GM23338 (cell line): Measurements from ENCODE around the gene MRPS21. TPM values are rescaled to one million over a fixed set of nuclear protein-coding genes. Genes with fewer than 3 reads are reported as not detected.

Source experiments
- ATAC-seq: fragments of 200-7000 bp; cut with Tn5 transposase; 3 replicates; pipeline ENCODE4 v1.9.1; 2020
- DNase-seq: peaks from one replicate; pipeline ENCODE4 v3.0.0-alpha.2; 2015; ENCODE audit warnings: low spot score
- H2AFZ ChIP-seq: fragments of 200-600 bp; sonication (generic); 2 replicates; pipeline ENCODE4 v1.8.0; 2016; ENCODE audit warnings: antibody characterized with exemption, mild to moderate bottlenecking, moderate library complexity
- H3F3A ChIP-seq: fragments of 200-600 bp; sonication (generic); replicated peaks from 2 replicates; pipeline ENCODE4 v1.8.0; 2017; ENCODE audit warnings: antibody characterized with exemption, mixed run types, low read depth
- H3K27ac ChIP-seq: fragments of 200-600 bp; sonication (generic); 2 replicates; pipeline ENCODE4 v1.6.1; 2016; ENCODE audit warnings: low read depth
- H3K27me3 ChIP-seq: fragments of 200-600 bp; sonication (generic); 2 replicates; pipeline ENCODE4 v1.8.0; 2016; ENCODE audit warnings: mild to moderate bottlenecking, mixed run types, moderate library complexity; ENCODE audit not compliant: insufficient read depth
- H3K36me3 ChIP-seq: fragments of 200-600 bp; sonication (generic); 2 replicates; pipeline ENCODE4 v1.8.0; 2016; ENCODE audit warnings: mild to moderate bottlenecking; ENCODE audit not compliant: insufficient read depth
- H3K4me1 ChIP-seq: fragments of 200-600 bp; sonication (generic); 2 replicates; pipeline ENCODE4 v1.8.0; 2016; ENCODE audit warnings: mild to moderate bottlenecking, moderate library complexity; ENCODE audit not compliant: insufficient read depth
- H3K4me2 ChIP-seq: fragments of 200-600 bp; sonication (generic); 2 replicates; pipeline ENCODE4 v1.7.1; 2017; ENCODE audit warnings: mixed run types
- H3K4me3 ChIP-seq: fragments of 200-600 bp; sonication (generic); 2 replicates; pipeline ENCODE4 v1.6.1; 2016; ENCODE audit warnings: mixed run types
- H3K79me2 ChIP-seq: fragments of 200-600 bp; sonication (generic); replicated peaks from 2 replicates; pipeline ENCODE4 v1.8.0; 2017; ENCODE audit warnings: mild to moderate bottlenecking; ENCODE audit not compliant: insufficient read depth
- H3K9me2 ChIP-seq: fragments of 200-600 bp; sonication (generic); 2 replicates; pipeline ENCODE4 v1.8.0; 2017; ENCODE audit not compliant: insufficient read depth
- H4K20me1 ChIP-seq: fragments of 200-600 bp; sonication (generic); replicated peaks from 2 replicates; pipeline ENCODE4 v1.8.0; 2017; ENCODE audit warnings: mild to moderate bottlenecking; ENCODE audit not compliant: insufficient read depth
- H3K27ac Mint-ChIP-seq: 2 replicates; pipeline ENCODE4 v1.8.0; 2020; ENCODE audit warnings: inconsistent platforms, mild to moderate bottlenecking, moderate library complexity, mixed read lengths
- H3K27me3 Mint-ChIP-seq: 3 replicates; pipeline ENCODE4 v1.8.0; 2022; ENCODE audit warnings: low read depth, mild to moderate bottlenecking, moderate library complexity, mixed read lengths, inconsistent platforms; ENCODE audit not compliant: insufficient read depth, poor library complexity
- H3K36me3 Mint-ChIP-seq: 3 replicates; pipeline ENCODE4 v1.8.0; 2021; ENCODE audit warnings: low read depth, mild to moderate bottlenecking, inconsistent platforms, moderate library complexity, mixed read lengths
- H3K4me1 Mint-ChIP-seq: 3 replicates; pipeline ENCODE4 v1.8.0; 2020; ENCODE audit warnings: mild to moderate bottlenecking, inconsistent platforms, mixed read lengths
- H3K4me3 Mint-ChIP-seq: 3 replicates; pipeline ENCODE4 v1.8.0; 2021; ENCODE audit warnings: moderate library complexity, mild to moderate bottlenecking, inconsistent platforms, mixed read lengths
- H3K9me3 Mint-ChIP-seq: 3 replicates; pipeline ENCODE4 v1.8.0; 2020; ENCODE audit warnings: moderate library complexity, mild to moderate bottlenecking, inconsistent platforms, mixed read lengths
- CREB1 ChIP-seq: fragments of 250-450 bp; sonication (Bioruptor Pico); IDR thresholded peaks from 2 replicates; pipeline ENCODE4 v1.5.0; 2020; ENCODE audit warnings: low read depth, mild to moderate bottlenecking, moderate library complexity
- ETS1 ChIP-seq: IDR thresholded peaks from 2 replicates; pipeline ENCODE4 v1.6.1; 2016; ENCODE audit warnings: antibody characterized with exemption
- EZH2phosphoT487 ChIP-seq: fragments of 200-600 bp; sonication (generic); IDR thresholded peaks from one replicate; pipeline ENCODE4 v1.8.1; 2018; ENCODE audit warnings: antibody characterized with exemption; ENCODE audit not compliant: unreplicated experiment
- JUNB ChIP-seq: IDR thresholded peaks from one replicate; pipeline ENCODE4 v1.6.1; 2016; ENCODE audit warnings: antibody characterized with exemption; ENCODE audit not compliant: unreplicated experiment
- NANOG ChIP-seq: IDR thresholded peaks from 2 replicates; pipeline ENCODE4 v1.6.1; 2016; ENCODE audit warnings: antibody characterized with exemption, borderline replicate concordance
- POLR2AphosphoS5 ChIP-seq: IDR thresholded peaks from 2 replicates; pipeline ENCODE4 v1.6.1; 2016; ENCODE audit warnings: antibody characterized with exemption, low read depth
- REST ChIP-seq: IDR thresholded peaks from one replicate; pipeline ENCODE4 v1.6.1; 2018; ENCODE audit warnings: antibody characterized with exemption; ENCODE audit not compliant: unreplicated experiment
- STAT1 ChIP-seq: IDR thresholded peaks from one replicate; pipeline ENCODE4 v1.6.1; 2016; ENCODE audit warnings: antibody characterized with exemption; ENCODE audit not compliant: unreplicated experiment
- ZNF114 ChIP-seq: fragments of 250-450 bp; sonication (Bioruptor Pico); IDR thresholded peaks from 2 replicates; pipeline ENCODE4 v1.5.0; 2020; ENCODE audit warnings: mild to moderate bottlenecking, moderate library complexity
- ZNF331 ChIP-seq: fragments of 250-450 bp; sonication (Bioruptor Pico); IDR thresholded peaks from 2 replicates; pipeline ENCODE4 v1.5.0; 2020; ENCODE audit warnings: low read depth, mild to moderate bottlenecking, moderate library complexity
- ZNF462 ChIP-seq: fragments of 250-450 bp; sonication (Bioruptor Pico); IDR thresholded peaks from 2 replicates; pipeline ENCODE4 v1.5.0; 2020; ENCODE audit warnings: mild to moderate bottlenecking, moderate library complexity
- polyA plus RNA-seq: library from polyadenylated mRNA; unstranded; fragments of >200 nt; fragmentation: Nextera tagmentation; extraction: Ambion mirVana; gene quantifications from 2 replicates; pipeline ENCODE4 v1.2.1, GENCODE V29; 2016
- total RNA-seq: library from RNA; depleted of rRNA; stranded (reverse); fragments of >200 nt; shearing (Covaris generic); gene quantifications from 2 replicates; pipeline ENCODE4 v1.2.3, GENCODE V29; 2014

The MRPS21 gene
- total and polyA plus RNA-seq, 2 experiments from 2014 or later: 51.2 to 313 TPM

DNA sequence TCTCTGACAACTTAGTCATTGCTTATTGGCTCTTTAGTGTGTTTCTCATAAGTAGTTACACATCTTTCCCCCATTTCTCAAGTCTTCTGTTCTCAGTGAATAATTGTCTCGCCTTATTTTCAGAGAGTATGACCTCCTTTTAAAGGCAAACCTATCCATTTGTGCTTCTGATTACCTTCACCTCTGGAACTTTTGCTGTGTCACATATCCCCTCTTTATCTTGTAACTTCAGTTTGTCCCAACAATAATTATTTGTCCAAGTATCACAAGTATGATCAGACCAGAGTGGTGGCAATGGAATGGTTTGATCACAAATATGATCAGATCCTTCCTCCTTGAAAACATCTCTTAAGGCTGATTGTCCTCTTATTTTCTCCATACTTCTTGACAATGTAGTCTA lies 5.3 kb upstream of the MRPS21 start:
- no peak overlapping the region for H3K4me3 ChIP-seq
- H3K79me2 ChIP-seq: no peaks in the 10 kb centered on the region
- Mint-ChIP-seq H3K27me3 (peaks cover 3% of the 10 kb centered on the region), H3K9me3 (no peaks in the 10 kb centered on the region), H3K4me3 (no peak overlapping the region), H3K27ac (no peak overlapping the region), H3K4me1 (peaks cover 7% of the 10 kb centered on the region), H3K36me3 (peaks cover 16% of the 10 kb centered on the region; the same call in 2 of the 3 replicates)
- no peak for ATAC-seq
- DNase-seq: no peak
- H3K4me2 ChIP-seq: no peak overlapping the region
- TF ChIP-seq POLR2AphosphoS5 (no peak), REST (no peak), NANOG (no peak), JUNB (no peak), ETS1 (no peak), EZH2phosphoT487 (no peak), CREB1 (CRISPR knock-in tag) (no peak), ZNF462 (CRISPR knock-in tag) (no peak), STAT1 (no peak), ZNF331 (CRISPR knock-in tag) (no peak), ZNF114 (no peak)
- H2AFZ ChIP-seq: no peak overlapping the region
- H3K27me3 ChIP-seq: peaks cover 4% of the 10 kb centered on the region
- H3K4me1 ChIP-seq: peaks cover under 1% of the 10 kb centered on the region; the same call in 1 of the 2 replicates
- no peak overlapping the region for H3K27ac ChIP-seq
- H3K9me2 ChIP-seq: no peaks in the 10 kb centered on the region
- no peaks in the 10 kb centered on the region for H4K20me1 ChIP-seq
- H3F3A ChIP-seq: peaks cover 3% of the 10 kb centered on the region; the same call in 1 of the 2 replicates
- no peaks in the 10 kb centered on the region for H3K36me3 ChIP-seq
